Spinal cord (tissue), 10 donors: ENCODE results near the gene TMEM81. TPM values are rescaled to one million over a fixed set of nuclear protein-coding genes. Genes with fewer than 3 reads are reported as not detected.
A peak's percentile ranks its signal among the peaks of the same experiment; 100 is the strongest.

Source experiments
- DNase-seq, 6 donors: peaks; one replicate each; pipeline versions ENCODE4 v3.0.0 to v3.0.0-alpha.2; 2013 to 2015; ENCODE audit warnings: low spot score in 6 of 6, low read depth in 4 of 6
- H3K27ac ChIP-seq: one replicate; pipeline ENCODE4 v1.5.1; 2013; ENCODE audit warnings: low read depth, low read length, control low read depth
- H3K27me3 ChIP-seq: one replicate; pipeline ENCODE4 v1.6.1; 2013; ENCODE audit warnings: low read length; ENCODE audit not compliant: control insufficient read depth, insufficient read depth
- H3K36me3 ChIP-seq: one replicate; pipeline ENCODE4 v1.6.1; 2013; ENCODE audit warnings: low read length; ENCODE audit not compliant: control insufficient read depth, insufficient read depth
- H3K4me1 ChIP-seq: one replicate; pipeline ENCODE4 v1.6.1; 2013; ENCODE audit warnings: low read length; ENCODE audit not compliant: control insufficient read depth, insufficient read depth
- H3K4me3 ChIP-seq: one replicate; pipeline ENCODE4 v1.5.1; 2013; ENCODE audit warnings: low read depth, low read length, control low read depth
- H3K9me3 ChIP-seq: one replicate; pipeline ENCODE4 v1.6.1; 2013; ENCODE audit warnings: low read length; ENCODE audit not compliant: control insufficient read depth, insufficient read depth
- WGBS: methylation state at CpG from one replicate; pipeline ENCODE4 v1.1.5; 2013; ENCODE audit warnings: missing lambda C conversion rate; ENCODE audit not compliant: insufficient coverage; 5-methylcytosine and 5-hydroxymethylcytosine counted together
- polyA plus RNA-seq, 2 donors: library from polyadenylated mRNA; unstranded; fragments of 120-200 nt; gene quantifications; one replicate each; pipeline ENCODE4 v1.2.1, GENCODE V29; 2013; ENCODE audit not compliant: insufficient read length in 2 of 2
- total RNA-seq, 2 donors: library from RNA; depleted of rRNA in 1 of 2; stranded (reverse); fragments of 120-200 nt in 1 of 2; fragments of >200 nt in 1 of 2; gene quantifications; one replicate each; pipeline versions ENCODE4 v1.2.3 to v1.2.4, GENCODE V29; 2013 to 2014
- donor health status: healthy.

The TMEM81 gene
- total and polyA plus RNA-seq, 4 donors, result 1.9 to 6.3 (median 3.4) TPM

DNA sequence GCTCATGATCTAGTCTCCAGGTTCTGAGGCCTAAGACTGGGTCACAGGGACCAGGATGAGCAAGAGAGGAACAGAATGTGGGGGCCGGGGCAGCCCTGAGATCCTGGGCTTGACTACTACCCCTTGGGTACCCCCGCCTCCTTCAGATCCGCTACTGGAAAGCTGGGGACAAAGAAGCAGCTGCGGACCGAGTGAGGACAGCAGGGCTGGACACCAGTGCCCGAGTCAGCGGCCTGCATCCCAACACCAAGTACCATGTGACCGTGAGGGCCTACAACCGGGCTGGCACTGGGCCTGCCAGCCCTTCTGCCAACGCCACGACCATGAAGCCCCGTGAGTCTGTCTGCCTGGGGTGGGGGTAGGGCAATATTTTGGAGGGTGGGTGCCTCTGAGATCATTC lies 12.5 kb downstream of the TMEM81 start:
- H3K4me1 ChIP-seq, result peaks cover 6% of the 10 kb centered on the region
- peaks cover 47% of the 10 kb centered on the region for H3K36me3 ChIP-seq
- no peaks in the 10 kb centered on the region for H3K27me3 ChIP-seq
- H3K9me3 ChIP-seq, result no peaks in the 10 kb centered on the region
- no peak overlapping the region for H3K27ac ChIP-seq
- no peak for DNase-seq
- no peak overlapping the region for H3K4me3 ChIP-seq
- 53% methylated on average over 8 of the region's 12 CpGs for WGBS

DNA sequence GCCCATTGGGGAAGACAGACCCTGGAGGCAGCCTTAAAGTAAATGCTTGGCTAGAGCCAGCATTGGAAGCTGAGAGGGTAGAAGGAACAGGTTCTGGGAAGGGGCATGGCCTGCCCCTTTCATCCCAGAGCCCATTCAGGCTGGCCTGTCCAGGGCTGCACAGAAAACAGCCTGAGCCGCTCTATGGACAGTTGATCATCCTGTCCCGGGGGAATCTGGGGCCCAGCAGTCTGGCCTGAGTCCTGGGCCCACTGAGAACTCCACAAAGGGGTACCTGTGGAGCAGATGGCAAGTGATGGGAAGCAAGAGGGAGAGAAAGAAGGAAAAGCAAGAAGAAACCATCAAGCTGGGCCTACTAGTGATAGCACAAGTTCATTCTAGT lies 13.2 kb downstream of the TMEM81 start:
- WGBS, result 100% methylated on average over 2 of the region's 2 CpGs
- Histone ChIP-seq H3K9me3 (no peaks in the 10 kb centered on the region), H3K4me3 (no peak overlapping the region), H3K27ac (no peak overlapping the region), H3K36me3 (peaks cover 53% of the 10 kb centered on the region), H3K27me3 (no peaks in the 10 kb centered on the region), H3K4me1 (peaks cover 6% of the 10 kb centered on the region)
- no peak for DNase-seq

DNA sequence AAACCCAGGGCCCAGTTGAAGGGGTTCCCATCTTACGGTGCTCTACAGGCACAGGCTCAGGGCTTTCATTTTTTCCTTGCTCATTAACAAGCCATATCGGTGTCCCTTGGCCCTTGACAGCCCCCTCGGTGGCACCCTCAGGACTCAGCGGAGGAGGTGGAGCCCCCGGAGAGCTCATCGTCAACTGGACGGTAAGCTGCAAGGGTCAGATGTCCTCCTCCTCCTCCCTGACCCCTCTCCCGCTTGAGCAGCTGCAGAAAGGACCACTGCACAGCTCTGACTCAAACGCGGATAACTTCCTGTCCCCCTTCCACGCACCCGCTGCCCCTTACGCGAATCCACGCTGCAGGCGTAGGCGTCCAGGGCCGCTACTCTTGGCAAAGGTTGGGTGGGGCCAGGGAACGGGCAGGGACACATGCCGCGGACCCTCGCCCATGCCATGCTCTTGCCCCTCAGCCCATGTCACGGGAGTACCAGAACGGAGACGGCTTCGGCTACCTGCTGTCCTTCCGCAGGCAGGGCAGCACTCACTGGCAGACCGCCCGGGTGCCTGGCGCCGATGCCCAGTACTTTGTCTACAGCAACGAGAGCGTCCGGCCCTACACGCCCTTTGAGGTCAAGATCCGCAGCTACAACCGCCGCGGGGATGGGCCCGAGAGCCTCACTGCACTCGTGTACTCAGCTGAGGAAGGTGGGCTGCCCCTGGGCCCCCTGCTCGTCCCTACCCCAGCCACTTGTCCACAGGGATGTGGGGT lies 14.7 kb downstream of the TMEM81 start:
- no peak for DNase-seq
- H3K9me3 ChIP-seq, result no peaks in the 10 kb centered on the region
- no peak overlapping the region for H3K27ac ChIP-seq
- H3K36me3 ChIP-seq, result peaks cover 66% of the 10 kb centered on the region
- H3K4me3 ChIP-seq, result no peak overlapping the region
- H3K27me3 ChIP-seq, result no peaks in the 10 kb centered on the region
- peaks cover 6% of the 10 kb centered on the region for H3K4me1 ChIP-seq
- WGBS, result 89% methylated on average over 41 of the region's 42 CpGs

DNA sequence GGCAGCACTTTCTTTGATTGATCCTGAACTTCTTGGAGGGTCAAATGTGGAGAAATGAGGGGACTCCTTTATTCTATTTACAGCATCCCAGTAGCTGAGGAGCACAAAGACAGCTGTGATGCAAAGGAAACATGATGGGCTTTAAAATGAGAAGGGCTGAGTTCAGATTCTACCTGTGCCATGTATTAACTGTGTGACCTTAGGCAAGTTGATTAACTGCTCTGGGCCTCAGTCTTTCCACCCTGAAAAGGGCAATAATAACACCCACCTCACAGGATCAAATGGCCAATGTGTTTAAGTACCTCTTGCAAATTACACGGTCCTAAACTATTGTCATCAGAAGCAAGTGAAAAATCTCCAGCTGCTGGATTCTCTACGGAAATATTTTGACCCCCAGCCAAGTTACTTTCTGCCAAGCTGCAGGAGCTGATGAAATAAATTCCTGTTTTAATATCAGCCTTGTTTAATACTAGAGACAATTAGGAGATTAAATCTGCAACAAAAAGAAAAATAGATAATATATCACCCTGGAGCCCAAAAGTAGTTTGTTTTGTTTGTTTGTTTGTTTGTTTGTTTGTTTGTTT lies 15.7 kb downstream of the TMEM81 start:
- peaks cover 6% of the 10 kb centered on the region for H3K4me1 ChIP-seq
- 63% methylated on average over 1 of the region's 2 CpGs for WGBS
- H3K27me3 ChIP-seq, result no peaks in the 10 kb centered on the region
- peaks cover 65% of the 10 kb centered on the region for H3K36me3 ChIP-seq
- peak in 1 of 6 donors; percentile 43 for DNase-seq
- H3K27ac ChIP-seq, result no peak overlapping the region
- H3K9me3 ChIP-seq, result no peaks in the 10 kb centered on the region
- no peak overlapping the region for H3K4me3 ChIP-seq

DNA sequence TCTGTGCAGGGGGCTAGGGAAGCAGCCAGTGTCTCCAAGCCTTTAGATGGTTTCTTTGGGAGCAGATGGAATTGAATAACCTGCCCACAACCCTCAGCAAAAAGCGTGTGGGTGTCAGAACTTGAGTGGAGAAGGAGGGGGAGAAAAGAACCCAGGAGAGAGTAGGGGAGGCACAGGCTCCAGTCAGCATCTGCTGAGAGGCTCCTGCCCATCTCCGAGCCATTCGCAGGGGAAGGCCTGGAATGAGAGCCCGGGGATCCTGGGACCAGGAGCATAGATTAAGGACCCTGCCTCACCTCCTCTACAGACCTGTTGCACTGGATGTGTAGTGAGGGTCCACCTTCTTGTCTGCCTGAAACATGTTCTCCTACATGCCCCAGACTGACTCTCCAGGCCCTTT lies 16.3 kb downstream of the TMEM81 start:
- Histone ChIP-seq H3K36me3 (peaks cover 60% of the 10 kb centered on the region), H3K27ac (no peak overlapping the region)

DNA sequence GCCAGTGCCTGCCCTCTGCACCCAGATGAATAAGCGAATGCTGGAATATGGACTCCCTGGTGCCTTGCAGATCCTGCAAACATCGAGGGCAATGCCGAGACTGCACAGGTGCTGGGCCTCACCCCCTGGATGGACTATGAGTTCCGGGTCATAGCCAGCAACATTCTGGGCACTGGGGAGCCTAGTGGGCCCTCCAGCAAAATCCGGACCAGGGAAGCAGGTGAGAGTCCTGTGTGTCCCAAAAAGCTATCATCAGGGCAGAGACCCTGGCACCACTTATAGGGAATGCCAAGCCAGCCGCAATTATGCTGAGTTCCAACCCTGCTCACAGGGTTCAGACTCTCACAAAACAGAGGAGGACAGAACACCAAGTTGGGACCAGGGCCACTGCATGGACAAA lies 17.2 kb downstream of the TMEM81 start:
- H3K4me3 ChIP-seq, result no peak overlapping the region
- peaks cover 59% of the 10 kb centered on the region for H3K36me3 ChIP-seq
- no peaks in the 10 kb centered on the region for H3K9me3 ChIP-seq
- H3K4me1 ChIP-seq, result peaks cover 8% of the 10 kb centered on the region
- DNase-seq, result no peak
- no peaks in the 10 kb centered on the region for H3K27me3 ChIP-seq
- WGBS, result 93% methylated on average over 6 of the region's 6 CpGs
- no peak overlapping the region for H3K27ac ChIP-seq

More for the DNA sequence above, 16.3 kb downstream of the TMEM81 start:
- H3K4me3 ChIP-seq, result no peak overlapping the region
- no peaks in the 10 kb centered on the region for H3K27me3 ChIP-seq
- no peak for DNase-seq
- H3K9me3 ChIP-seq, result no peaks in the 10 kb centered on the region
- 100% methylated on average over 1 of the region's 4 CpGs for WGBS
- peaks cover 6% of the 10 kb centered on the region for H3K4me1 ChIP-seq

DNA sequence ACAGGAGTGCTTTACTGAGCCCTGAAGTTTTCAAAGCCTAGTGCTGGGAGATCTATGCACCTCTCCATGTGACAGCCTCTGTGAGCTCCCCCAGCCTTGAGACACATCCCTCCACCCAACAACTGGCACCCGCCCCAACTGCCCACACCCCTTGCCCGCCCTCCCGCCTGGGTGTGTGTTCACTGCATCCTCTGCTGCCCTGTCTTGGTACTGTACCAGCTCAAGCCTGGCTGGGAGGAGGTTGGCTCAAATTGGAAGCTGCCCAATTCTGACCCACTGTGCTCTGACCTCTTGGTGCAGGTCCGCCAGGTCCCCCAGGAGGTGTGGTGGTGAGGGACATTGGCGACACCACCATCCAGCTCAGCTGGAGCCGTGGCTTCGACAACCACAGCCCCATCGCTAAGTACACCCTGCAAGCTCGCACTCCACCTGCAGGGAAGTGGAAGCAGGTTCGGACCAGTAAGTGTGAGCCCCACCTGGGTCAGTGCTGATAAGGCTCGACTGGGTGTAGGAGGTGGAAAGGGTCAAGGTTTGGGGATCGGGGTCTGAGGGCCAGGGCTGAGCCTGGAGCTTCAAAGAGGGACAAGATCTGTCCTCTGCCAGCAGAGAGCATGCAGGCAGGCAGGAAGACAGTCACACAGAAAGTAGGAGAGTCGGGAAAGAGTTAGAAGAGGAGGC lies 18.0 kb downstream of the TMEM81 start:
- peaks cover 61% of the 10 kb centered on the region for H3K36me3 ChIP-seq
- H3K4me3 ChIP-seq, result no peak overlapping the region
- H3K9me3 ChIP-seq, result no peaks in the 10 kb centered on the region
- 73% methylated on average over 12 of the region's 13 CpGs for WGBS
- DNase-seq, result no peak
- no peak overlapping the region for H3K27ac ChIP-seq
- H3K27me3 ChIP-seq, result no peaks in the 10 kb centered on the region
- peaks cover 11% of the 10 kb centered on the region for H3K4me1 ChIP-seq

DNA sequence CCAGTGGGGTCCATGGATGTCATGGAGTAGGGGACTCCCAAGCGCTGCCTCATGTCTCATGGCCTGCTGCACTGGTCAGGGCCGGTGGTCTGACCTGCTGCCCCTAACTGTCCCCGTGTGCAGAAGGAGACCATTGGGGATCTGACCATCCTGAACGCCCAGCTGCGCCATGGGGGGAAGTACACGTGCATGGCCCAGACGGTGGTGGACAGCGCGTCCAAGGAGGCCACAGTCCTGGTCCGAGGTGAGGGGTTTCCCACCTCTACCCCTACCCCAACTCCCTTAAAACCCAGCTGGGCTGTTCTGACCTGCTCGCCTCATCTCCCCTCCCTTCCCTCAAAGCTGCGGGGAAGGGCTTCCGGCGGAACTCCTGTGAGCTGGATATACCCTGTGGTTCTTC lies 18.6 kb downstream of the TMEM81 start:
- Histone ChIP-seq H3K9me3 (no peaks in the 10 kb centered on the region), H3K27me3 (no peaks in the 10 kb centered on the region), H3K27ac (no peak overlapping the region), H3K4me3 (no peak overlapping the region), H3K4me1 (peaks cover 17% of the 10 kb centered on the region), H3K36me3 (peaks cover 67% of the 10 kb centered on the region)
- WGBS, result 87% methylated on average over 14 of the region's 14 CpGs
- no peak for DNase-seq

DNA sequence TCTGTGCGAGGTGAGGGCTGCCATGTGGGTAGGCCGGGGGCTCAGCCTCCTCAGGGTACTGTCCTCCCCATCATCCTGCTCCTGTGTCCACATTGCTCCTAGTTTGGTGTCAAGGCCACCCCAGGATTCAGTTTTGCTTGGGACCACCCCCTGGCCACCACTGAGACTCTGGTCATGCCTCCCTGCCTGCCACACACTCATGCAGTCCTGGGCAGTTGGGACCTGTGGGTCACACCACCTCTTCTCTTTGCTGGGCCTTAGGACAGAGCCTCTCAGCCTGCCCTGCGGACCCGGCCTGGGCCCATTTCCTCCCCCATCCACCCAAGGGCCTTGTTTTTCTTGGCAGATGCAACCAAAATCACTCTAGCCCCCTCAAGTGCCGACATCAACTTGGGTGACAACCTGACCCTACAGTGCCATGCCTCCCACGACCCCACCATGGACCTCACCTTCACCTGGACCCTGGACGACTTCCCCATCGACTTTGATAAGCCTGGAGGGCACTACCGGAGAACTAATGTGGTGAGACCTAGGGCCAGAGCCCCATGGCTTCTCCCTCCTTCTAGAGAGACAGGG lies 19.4 kb downstream of the TMEM81 start:
- H3K4me3 ChIP-seq, result no peak overlapping the region
- H3K27me3 ChIP-seq, result no peaks in the 10 kb centered on the region
- no peak for DNase-seq
- H3K9me3 ChIP-seq, result no peaks in the 10 kb centered on the region
- peaks cover 64% of the 10 kb centered on the region for H3K36me3 ChIP-seq
- H3K27ac ChIP-seq, result no peak overlapping the region
- peaks cover 17% of the 10 kb centered on the region for H3K4me1 ChIP-seq
- 93% methylated on average over 9 of the region's 9 CpGs for WGBS
